Memory B cell (primary cell): ENCODE measurements around the gene ALDH3A1.

ENCODE experiments used
- ATAC-seq: fragments of 150-1000 bp; cut with Tn5 transposase; 2 replicates; pipeline ENCODE4 v1.10.0; 2021; ENCODE audit warnings: low read depth, mild to moderate bottlenecking, moderate library complexity
- DNase-seq, 2 donors: peaks; one replicate each; pipeline ENCODE4 v3.0.0; 2022; ENCODE audit warnings: low spot score in 2 of 2
- H3K27ac Mint-ChIP-seq: one replicate; pipeline ENCODE4 v1.8.0; 2022; ENCODE audit warnings: mild to moderate bottlenecking, moderate library complexity, mixed read lengths
- H3K27me3 Mint-ChIP-seq: one replicate; pipeline ENCODE4 v1.8.0; 2022; ENCODE audit warnings: mixed read lengths
- H3K36me3 Mint-ChIP-seq: one replicate; pipeline ENCODE4 v1.8.0; 2022; ENCODE audit warnings: mild to moderate bottlenecking, mixed read lengths
- H3K4me1 Mint-ChIP-seq: one replicate; pipeline ENCODE4 v1.8.0; 2022; ENCODE audit warnings: mixed read lengths
- H3K4me3 Mint-ChIP-seq: one replicate; pipeline ENCODE4 v1.8.0; 2022; ENCODE audit warnings: mild to moderate bottlenecking, moderate library complexity, mixed read lengths
- H3K9me3 Mint-ChIP-seq: one replicate; pipeline ENCODE4 v1.8.0; 2022; ENCODE audit warnings: mixed read lengths

ALDH3A1 gene

DNA sequence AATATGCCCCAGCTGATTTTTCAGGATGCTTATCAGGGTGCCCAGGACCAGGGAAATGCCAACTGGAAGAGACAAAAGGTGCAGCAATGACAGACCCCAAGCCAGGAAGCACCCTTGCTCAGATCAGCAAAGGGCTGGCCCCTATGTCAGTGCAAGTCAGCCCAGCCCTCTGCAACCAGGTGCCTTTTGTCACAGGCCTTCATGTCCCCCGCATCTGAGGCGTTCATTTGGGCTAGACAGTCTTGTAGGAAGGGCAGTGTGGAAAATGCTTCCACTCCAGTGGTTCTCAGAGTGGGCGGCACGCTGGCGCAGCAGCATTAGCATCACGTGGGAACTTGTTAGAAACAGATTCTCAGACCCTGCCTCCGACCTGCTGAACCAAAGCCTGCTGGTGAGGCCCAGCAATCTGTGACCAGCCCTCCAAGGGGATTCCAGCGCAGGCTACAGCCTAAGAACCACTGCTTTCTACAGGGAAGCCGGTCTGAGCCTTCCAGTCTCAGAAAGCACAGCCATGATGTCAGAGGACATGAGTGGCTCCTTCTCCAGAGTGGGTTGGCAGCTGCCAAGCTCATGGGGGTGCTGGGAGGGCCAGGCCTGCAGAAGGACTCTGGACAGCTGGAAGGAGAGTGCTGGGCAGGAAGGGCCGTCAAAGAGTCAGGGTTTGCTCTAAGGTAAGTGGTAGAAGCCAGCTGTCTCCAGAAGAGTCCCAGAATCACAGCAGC is 44.8 kb downstream of the ALDH3A1 start:
- Mint-ChIP-seq H3K4me3 (no peak overlapping the region), H3K9me3 (no peaks in the 10 kb centered on the region), H3K4me1 (peaks cover 7% of the 10 kb centered on the region), H3K27ac (peak overlapping the region; percentile 15), H3K36me3 (no peaks in the 10 kb centered on the region), H3K27me3 (no peaks in the 10 kb centered on the region)
- DNase-seq, result no peak
- ATAC-seq, result no peak

DNA sequence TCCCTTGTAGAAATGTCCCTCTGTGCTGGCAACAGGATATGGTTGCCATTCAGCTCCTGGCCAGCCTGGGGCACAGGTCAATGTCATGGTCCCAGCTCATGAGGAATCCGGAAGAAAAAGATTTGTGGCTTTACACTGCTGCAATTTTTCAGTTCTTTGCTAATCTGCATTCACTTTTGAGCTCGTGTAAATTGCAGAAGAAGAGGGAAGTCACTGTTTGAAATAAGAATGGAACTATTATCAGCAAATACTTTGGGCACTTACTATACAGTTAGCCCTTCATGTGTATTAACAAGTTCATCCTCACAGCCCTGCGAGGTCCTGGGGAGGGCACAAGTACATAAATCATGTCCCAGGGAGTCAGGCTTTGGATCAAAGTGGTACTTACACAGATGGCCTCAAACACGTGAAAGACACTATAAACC is 45.9 kb downstream of the ALDH3A1 start:
- H3K4me1 Mint-ChIP-seq, result peaks cover 7% of the 10 kb centered on the region
- ATAC-seq, result no peak
- H3K27ac Mint-ChIP-seq, result peak overlapping the region; percentile 15
- no peak for DNase-seq
- H3K9me3 Mint-ChIP-seq, result no peaks in the 10 kb centered on the region
- H3K27me3 Mint-ChIP-seq, result no peaks in the 10 kb centered on the region
- H3K4me3 Mint-ChIP-seq, result no peak overlapping the region
- H3K36me3 Mint-ChIP-seq, result no peaks in the 10 kb centered on the region
